Activated effector memory CD4-positive, alpha-beta T cell treated with Interleukin-2 at 50 U/mL for 16 hours (primary cell): ENCODE results near the gene SAPCD2.

Experiments used
- DNase-seq: peaks from one replicate; pipeline ENCODE4 v3.0.0-alpha.2; 2020

SAPCD2 gene

DNA sequence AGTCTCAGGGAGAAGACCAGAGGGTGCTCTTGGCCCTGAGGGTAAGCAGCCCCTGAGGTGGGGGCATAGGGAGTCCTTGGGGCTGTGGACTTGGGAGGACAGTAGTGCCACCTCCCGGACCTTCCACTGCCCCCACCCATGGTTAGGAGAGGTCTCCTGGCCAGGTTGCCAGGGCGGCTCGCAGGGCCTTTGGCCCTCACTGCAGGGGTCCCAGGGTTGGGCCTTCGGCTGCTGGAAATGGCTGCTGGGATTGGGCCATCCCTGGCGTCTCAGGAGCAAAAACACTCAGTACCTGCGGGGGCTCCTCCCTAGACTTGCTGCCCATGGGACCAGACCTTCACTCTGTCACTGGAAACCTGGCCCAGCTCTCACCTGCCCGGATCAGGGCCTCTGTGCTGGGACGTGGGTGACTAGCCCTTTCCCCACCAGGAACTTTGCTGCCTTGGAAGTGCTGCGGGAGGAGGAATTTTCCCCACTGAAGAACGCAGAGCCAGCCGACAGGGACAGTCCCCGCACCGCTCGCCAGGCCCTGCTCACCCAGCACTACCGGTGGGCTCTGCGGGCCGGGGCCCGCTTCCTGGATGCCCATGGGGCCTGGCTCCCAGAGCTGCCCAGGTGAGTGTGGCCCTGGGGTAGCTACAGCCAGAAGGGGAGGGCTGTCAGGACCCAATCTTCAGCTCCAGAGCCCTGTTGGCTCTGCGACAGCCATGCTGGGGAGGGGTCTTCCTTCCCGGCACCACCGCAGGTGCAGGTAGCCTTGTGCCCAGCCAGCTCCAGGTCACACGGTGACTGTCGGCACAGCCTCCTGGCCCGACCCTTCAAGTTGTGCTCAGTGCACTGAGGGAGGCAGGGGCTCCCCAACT, 10.1 kb upstream of the SAPCD2 start:
- no peak for DNase-seq

DNA sequence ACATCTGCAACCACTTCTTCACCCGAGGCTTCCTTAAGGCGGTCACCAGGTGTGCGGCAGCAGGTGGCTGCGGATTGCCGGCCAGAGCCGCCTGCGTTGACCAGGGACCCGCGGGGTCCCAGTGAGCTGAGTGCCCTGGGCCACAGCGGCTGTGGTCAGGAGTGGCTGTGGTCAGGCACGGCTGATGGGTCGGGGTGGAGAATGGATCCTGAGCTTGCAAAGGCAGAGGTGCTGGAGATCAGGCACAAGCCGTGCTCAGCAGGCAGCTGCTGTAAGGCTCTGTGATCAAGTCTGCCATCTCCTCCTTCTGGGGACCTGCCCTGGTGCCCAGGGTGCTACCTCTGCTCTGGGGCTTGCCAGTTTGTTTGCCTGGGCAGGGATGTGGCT, 9.0 kb upstream of the SAPCD2 start:
- no peak for DNase-seq

DNA sequence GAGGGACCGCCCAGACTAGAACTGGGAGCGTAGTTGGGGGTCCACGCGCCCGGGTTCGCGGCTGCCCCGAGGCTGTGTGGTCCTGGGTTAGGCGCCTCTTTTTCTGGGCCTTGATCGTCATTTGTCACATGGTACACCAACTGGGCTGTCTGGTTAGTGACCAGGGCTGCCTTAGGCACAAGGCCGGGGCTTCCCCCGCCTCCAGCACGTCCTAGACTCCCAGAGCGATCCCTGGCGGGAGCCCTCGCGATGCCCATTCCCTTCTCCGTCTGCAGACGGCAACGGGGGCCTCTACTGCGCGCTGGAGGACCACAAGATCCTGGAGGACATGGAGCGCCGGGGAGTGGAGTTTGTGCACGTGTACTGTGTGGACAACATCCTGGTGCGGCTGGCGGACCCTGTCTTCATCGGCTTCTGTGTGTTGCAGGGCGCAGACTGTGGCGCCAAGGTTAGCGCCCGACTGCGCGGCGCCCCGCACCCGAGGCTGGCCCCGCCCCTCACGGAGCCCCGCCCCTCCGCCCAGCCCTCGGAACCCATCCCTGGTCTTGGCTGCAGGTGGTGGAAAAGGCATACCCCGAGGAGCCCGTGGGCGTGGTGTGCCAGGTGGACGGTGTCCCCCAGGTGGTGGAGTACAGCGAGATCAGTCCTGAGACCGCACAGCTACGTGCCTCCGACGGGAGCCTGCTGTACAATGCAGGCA, 8.5 kb upstream of the SAPCD2 start:
- DNase-seq: no peak

DNA sequence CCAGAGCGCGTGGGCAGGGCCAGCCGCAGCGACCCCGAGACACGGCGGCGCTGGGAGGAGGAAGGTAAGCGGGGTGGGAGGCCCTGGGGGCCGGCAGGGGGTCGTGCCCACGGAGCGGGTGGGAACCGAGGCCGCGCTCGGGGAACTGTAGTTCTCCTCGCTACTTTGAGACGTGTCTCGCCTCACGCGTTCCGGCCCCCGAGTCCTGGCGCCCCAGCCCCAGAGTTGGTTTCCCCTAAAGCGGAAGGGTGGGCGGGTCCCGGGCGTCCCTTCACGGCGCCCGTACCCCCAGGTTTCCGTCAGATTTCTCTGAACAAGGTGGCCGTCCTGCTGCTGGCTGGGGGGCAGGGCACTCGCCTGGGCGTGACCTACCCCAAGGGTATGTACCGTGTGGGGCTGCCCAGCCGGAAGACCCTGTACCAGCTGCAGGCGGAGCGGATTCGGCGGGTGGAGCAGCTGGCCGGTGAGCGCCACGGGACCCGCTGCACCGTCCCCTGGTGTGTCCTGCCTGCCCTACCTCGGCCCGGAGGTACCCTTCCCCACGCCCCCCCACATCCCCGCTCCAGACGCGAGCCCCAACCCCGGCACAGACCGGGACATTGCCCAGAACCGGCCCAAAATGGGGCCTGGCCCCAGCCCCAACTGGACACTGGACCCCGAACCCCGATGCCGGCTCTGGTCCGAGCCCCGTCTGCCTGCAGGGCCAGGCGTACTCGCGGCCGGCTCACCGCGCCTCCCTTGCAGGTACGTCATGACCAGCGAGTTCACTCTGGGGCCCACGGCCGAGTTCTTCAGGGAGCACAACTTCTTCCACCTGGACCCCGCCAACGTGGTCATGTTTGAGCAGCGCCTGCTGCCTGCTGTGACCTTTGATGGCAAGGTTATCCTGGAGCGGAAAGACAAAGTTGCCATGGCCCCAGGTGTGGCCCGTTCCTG, 7.7 kb upstream of the SAPCD2 start:
- DNase-seq: peak; percentile 23

DNA sequence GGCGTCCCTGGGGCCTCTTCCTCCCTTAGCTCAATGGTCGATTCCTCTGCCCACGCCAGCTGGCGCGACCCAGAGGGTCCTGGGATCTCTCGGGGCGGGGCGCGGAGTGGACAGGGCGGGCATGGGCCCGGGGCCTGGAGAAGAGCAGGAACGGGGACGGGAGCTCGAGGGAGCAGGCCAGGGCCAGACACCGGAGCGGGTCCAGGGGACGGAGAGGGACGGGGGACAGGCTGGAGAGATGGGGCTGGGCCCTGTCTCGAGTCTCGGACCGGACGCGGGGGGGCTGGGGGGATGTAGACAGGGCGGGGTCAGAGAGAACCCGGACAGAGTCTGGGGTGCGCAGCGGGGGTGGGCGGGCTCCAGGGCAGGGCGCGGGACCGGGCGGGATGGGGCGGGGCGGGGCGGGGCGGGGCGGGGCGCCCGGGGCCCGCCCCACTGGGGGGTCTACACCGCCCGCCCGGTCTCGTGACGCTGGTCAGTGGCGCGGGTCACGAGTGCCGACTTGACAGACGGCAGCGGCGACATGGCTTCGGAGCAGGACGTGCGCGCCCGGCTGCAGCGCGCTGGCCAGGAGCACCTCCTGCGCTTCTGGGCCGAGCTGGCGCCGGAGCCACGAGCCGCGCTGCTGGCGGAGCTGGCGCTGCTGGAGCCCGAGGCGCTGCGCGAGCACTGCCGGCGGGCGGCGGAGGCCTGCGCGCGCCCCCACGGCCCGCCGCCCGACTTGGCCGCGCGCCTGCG, 6.8 kb upstream of the SAPCD2 start, which contains the start of gene UAP1L1:
UAP1L1 (plus strand) TSS at position 508 of the 738 bp plus-strand sequence; CDS start at position 524, 16 bp downstream.
- peak; percentile 34 for DNase-seq

GRCh38 chr9:137076636-137077009, 6.3 kb upstream of the SAPCD2 start:
- no peak for DNase-seq

- DNase-seq: no peak
Measured at GRCh38 chr9:137075275-137075775, 5.0 kb upstream of the SAPCD2 start.

DNA sequence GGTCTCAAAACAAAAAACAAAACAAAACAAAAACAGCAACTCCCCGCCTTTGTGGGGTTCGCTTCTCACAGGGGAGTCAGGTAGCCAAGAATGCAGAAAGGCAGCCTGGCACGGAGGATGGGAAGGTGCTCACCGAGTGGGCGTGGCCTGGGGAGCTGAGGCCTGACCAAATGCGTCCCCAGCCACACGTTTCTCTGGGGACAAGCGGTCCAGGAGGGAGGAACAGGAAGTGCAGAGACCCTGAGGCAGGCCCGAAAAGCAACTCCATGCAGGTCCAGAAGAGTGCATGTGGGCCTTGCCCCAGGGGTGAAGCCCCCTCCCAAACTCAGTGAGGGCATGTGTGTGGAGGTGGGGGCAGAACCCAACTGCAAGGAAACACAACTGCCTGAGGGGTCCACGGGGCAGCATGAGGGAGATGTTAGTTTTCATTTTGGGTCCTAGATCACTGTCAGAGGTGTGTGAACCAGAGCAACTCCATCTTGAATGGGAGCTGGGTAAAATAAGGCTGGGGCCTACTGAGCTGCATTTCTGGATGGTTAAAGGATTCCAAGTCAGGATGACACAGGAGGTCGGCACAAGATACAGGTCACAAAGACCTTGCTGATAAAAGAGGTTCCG, 4.4 kb upstream of the SAPCD2 start:
- no peak for DNase-seq

- DNase-seq: no peak
Measured at GRCh38 chr9:137073992-137074399, 3.6 kb upstream of the SAPCD2 start.

DNA sequence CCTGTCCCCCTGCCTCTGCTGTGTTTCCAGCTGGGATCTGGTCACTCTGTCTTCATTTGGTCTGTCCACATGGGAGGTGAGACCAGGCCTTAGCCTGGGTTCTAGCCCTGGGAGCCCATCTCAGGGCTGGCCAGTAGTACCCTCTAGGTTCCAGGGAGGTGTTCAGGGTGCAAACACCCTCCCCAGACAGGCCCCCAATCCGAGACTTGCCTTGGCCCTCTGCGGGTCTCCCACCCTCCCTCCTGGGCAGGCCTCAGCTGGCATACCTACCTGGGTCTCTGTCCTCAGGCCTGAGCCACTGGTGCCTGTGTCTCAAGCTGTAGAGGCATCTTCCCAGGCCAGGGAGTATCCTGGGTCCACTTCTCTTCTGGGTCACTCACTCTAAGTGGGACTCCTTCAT, 925 bp upstream of the SAPCD2 start:
- no peak for DNase-seq

GRCh38 chr9:137070906-137071275, 534 bp upstream of the SAPCD2 start:
- DNase-seq: no peak

- no peak for DNase-seq
Measured at GRCh38 chr9:137069508-137070091, 757 bp downstream of the SAPCD2 start.

- no peak for DNase-seq
Measured at GRCh38 chr9:137068539-137069507, 1.5 kb downstream of the SAPCD2 start.

GRCh38 chr9:137067860-137068538, 2.4 kb downstream of the SAPCD2 start:
- peak; percentile 80 for DNase-seq

- no peak for DNase-seq
Measured at GRCh38 chr9:137066096-137066861, 4.1 kb downstream of the SAPCD2 start.

DNA sequence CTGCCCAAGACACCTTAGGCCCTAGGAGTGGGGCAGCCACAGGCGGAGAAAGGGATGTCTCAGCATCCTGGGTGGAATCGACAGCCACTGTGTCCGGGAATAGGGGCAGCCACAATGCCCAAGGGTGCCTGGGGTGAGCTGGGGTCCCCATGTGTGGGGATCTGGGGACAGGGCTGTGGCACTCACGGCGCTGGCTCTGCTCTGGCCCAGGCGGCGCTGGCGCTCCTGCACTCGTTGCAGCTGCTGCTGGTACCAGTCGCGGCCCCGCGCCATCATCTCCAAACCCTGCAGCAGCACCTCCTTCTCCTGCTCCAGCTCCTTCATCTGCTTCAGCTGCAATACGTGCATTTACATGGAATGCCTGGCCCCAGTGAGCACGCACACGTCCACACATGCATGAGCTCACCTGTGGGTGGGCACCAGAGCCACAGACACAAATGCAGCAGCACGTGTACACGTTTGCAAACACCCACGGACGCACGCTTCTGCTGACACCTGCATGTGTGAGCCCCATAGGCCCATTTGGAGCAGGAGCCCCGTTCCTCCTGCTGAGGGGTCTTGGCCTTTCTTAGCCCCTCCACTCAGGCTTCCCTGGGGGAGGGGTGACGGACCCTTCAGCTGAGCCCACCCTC, 4.9 kb downstream of the SAPCD2 start:
- DNase-seq: no peak

DNA sequence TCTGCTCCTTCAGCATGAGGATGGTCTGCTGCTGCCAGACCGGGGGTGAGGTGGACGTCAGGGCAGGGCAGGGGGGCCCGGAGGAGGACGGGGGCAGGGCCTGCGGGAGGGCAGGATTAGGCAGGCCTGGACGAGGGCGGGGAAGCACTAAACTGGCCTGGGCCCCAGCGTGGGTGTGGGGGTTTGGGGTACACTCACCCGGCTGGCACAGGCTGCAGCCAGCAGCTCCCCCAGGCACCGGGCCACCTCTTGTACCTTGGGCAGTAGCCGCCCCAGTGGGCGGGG, 5.5 kb downstream of the SAPCD2 start:
- no peak for DNase-seq
